SK-N-SH treated with all-trans-retinoic acid at 6 μM for 48 hours (cell line): Measurements from ENCODE around the gene SCRN1.

Source experiments
- ARNTL ChIP-seq: fragments of 450-650 bp; formaldehyde crosslinking; IDR thresholded peaks from 2 replicates; pipeline ENCODE4 v1.5.0; 2020; ENCODE audit warnings: low read depth, mild to moderate bottlenecking, moderate library complexity, borderline replicate concordance
- GLIS3 ChIP-seq: fragments of 250-450 bp; sonication (Bioruptor Pico); IDR thresholded peaks from 2 replicates; pipeline ENCODE4 v1.5.0; 2020; ENCODE audit warnings: mild to moderate bottlenecking, moderate library complexity
- OSR1 ChIP-seq: fragments of 250-450 bp; sonication (Bioruptor Pico); IDR thresholded peaks from 2 replicates; pipeline ENCODE4 v1.8.0; 2022; ENCODE audit warnings: moderate library complexity, mild to moderate bottlenecking, inconsistent platforms
- RARB ChIP-seq: fragments of 250-450 bp; sonication (Bioruptor Pico); IDR thresholded peaks from 2 replicates; pipeline ENCODE4 v1.8.0; 2021; ENCODE audit warnings: mild to moderate bottlenecking, moderate library complexity
- SNAI2 ChIP-seq: fragments of 250-450 bp; sonication (Bioruptor Pico); IDR thresholded peaks from 2 replicates; pipeline ENCODE4 v1.5.0; 2020; ENCODE audit warnings: mild to moderate bottlenecking, moderate library complexity
- ZFP3 ChIP-seq: fragments of 250-450 bp; sonication (Bioruptor Pico); IDR thresholded peaks from 2 replicates; pipeline ENCODE4 v1.5.0; 2020; ENCODE audit warnings: mild to moderate bottlenecking, moderate library complexity
- ZFP30 ChIP-seq: fragments of 450-650 bp; formaldehyde crosslinking; IDR thresholded peaks from 2 replicates; pipeline ENCODE4 v1.5.0; 2022; ENCODE audit warnings: mild to moderate bottlenecking, moderate library complexity
- ZNF70 ChIP-seq: fragments of 450-650 bp; formaldehyde crosslinking; IDR thresholded peaks from 2 replicates; pipeline ENCODE4 v1.5.0; 2020; ENCODE audit warnings: mild to moderate bottlenecking, moderate library complexity
- TF ChIP-seq, protein P1 (sequence below): fragments of 250-450 bp; sonication (Bioruptor Pico); IDR thresholded peaks from 2 replicates; pipeline ENCODE4 v1.8.0; 2020; ENCODE audit warnings: mild to moderate bottlenecking, moderate library complexity, borderline replicate concordance
- TF ChIP-seq, protein P2 (sequence below): fragments of 250-450 bp; sonication (Bioruptor Pico); IDR thresholded peaks from 2 replicates; pipeline ENCODE4 v1.8.0; 2021; ENCODE audit warnings: low read depth, mild to moderate bottlenecking, moderate library complexity, borderline replicate concordance

DNA sequence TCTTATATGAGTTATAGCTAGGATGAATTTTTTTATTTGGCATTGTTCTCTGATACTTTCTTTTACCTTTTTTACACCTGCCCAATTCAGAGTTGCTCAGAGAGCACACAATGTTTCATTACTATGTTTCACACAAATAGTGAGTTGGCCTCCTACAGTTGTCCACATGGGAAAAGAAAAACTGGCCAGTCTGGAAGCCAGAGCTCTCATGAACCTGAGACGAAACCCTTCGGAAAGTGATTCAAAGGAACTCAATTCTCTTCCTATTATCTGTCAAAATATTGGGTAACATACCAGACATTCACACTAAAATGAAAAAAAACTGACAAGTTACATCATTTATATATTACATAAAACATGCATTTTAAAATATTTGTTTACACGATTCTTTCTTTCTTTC lies 15.3 kb downstream of the SCRN1 start:
- TF ChIP-seq, protein P1, sequence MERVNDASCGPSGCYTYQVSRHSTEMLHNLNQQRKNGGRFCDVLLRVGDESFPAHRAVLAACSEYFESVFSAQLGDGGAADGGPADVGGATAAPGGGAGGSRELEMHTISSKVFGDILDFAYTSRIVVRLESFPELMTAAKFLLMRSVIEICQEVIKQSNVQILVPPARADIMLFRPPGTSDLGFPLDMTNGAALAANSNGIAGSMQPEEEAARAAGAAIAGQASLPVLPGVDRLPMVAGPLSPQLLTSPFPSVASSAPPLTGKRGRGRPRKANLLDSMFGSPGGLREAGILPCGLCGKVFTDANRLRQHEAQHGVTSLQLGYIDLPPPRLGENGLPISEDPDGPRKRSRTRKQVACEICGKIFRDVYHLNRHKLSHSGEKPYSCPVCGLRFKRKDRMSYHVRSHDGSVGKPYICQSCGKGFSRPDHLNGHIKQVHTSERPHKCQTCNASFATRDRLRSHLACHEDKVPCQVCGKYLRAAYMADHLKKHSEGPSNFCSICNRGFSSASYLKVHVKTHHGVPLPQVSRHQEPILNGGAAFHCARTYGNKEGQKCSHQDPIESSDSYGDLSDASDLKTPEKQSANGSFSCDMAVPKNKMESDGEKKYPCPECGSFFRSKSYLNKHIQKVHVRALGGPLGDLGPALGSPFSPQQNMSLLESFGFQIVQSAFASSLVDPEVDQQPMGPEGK = no peak
- TF ChIP-seq OSR1 (no peak), ZFP30 (CRISPR knock-in tag) (no peak), ZNF70 (no peak), RARB (CRISPR knock-in tag) (no peak), GLIS3 (no peak), ARNTL (CRISPR knock-in tag) (no peak), SNAI2 (CRISPR knock-in tag) (no peak), ZFP3 (CRISPR knock-in tag) (no peak)
- TF ChIP-seq, protein P2, sequence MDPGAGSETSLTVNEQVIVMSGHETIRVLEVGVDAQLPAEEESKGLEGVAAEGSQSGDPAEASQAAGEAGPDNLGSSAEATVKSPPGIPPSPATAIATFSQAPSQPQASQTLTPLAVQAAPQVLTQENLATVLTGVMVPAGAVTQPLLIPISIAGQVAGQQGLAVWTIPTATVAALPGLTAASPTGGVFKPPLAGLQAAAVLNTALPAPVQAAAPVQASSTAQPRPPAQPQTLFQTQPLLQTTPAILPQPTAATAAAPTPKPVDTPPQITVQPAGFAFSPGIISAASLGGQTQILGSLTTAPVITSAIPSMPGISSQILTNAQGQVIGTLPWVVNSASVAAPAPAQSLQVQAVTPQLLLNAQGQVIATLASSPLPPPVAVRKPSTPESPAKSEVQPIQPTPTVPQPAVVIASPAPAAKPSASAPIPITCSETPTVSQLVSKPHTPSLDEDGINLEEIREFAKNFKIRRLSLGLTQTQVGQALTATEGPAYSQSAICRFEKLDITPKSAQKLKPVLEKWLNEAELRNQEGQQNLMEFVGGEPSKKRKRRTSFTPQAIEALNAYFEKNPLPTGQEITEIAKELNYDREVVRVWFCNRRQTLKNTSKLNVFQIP = no peak
